ENCODE results near the gene SLTM.
"Not testable (repeated sequence)": the region's sequence is repeated elsewhere in the genome, so short reads cannot be mapped to it uniquely, and the experiment has no call there.

SLTM gene

GRCh38 chr15:58840048-58840447 lies 93.4 kb downstream of the SLTM start:
- no peak for TF ChIP-seq ZNF133 (tag by site-specific recombination; IDR thresholded peaks at IDR 0.05)
- TF ChIP-seq GLIS1 (tag by site-specific recombination; IDR thresholded peaks at IDR 0.05): no peak
- no peak for TF ChIP-seq MYNN (tag by site-specific recombination; IDR thresholded peaks at IDR 0.05; ENCODE audit: borderline replicate concordance)
- TF ChIP-seq, protein P1, sequence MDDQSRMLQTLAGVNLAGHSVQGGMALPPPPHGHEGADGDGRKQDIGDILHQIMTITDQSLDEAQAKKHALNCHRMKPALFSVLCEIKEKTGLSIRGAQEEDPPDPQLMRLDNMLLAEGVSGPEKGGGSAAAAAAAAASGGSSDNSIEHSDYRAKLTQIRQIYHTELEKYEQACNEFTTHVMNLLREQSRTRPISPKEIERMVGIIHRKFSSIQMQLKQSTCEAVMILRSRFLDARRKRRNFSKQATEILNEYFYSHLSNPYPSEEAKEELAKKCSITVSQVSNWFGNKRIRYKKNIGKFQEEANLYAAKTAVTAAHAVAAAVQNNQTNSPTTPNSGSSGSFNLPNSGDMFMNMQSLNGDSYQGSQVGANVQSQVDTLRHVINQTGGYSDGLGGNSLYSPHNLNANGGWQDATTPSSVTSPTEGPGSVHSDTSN (CRISPR knock-in tag; IDR thresholded peaks at IDR 0.05): no peak
- no peak for TF ChIP-seq ZNF223 (tag by site-specific recombination; IDR thresholded peaks at IDR 0.05)
- no peak for TF ChIP-seq IKZF3 (tag by site-specific recombination; IDR thresholded peaks at IDR 0.05)
- TF ChIP-seq, protein P2, sequence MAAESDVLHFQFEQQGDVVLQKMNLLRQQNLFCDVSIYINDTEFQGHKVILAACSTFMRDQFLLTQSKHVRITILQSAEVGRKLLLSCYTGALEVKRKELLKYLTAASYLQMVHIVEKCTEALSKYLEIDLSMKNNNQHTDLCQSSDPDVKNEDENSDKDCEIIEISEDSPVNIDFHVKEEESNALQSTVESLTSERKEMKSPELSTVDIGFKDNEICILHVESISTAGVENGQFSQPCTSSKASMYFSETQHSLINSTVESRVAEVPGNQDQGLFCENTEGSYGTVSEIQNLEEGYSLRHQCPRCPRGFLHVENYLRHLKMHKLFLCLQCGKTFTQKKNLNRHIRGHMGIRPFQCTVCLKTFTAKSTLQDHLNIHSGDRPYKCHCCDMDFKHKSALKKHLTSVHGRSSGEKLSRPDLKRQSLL (tag by site-specific recombination; IDR thresholded peaks at IDR 0.05): no peak
- TF ChIP-seq ZNF654 (tag by site-specific recombination; IDR thresholded peaks at IDR 0.05; ENCODE audit: low read depth): no peak
- Histone ChIP-seq H3K27ac (ENCODE audit: extremely low read depth, low read depth, low read length) (no peak overlapping the region), H3K4me1 (ENCODE audit: control insufficient read depth, insufficient read depth, low read length) (no peaks in the 10 kb centered on the region), H3K36me3 (ENCODE audit: control insufficient read depth in 2 of 2, insufficient read depth in 1 of 2, low read length in 2 of 2) (no peaks in the 10 kb centered on the region; a peak in 1 of 3 replicates), H3K4me3 (ENCODE audit: low read depth, low read length) (no peak overlapping the region), H3K9me3 (ENCODE audit: control insufficient read depth, insufficient read depth, low read depth, low read length) (no peaks in the 10 kb centered on the region)
- POLR2A ChIA-PET: no interaction called here
- CTCF ChIA-PET: no interaction called here

DNA sequence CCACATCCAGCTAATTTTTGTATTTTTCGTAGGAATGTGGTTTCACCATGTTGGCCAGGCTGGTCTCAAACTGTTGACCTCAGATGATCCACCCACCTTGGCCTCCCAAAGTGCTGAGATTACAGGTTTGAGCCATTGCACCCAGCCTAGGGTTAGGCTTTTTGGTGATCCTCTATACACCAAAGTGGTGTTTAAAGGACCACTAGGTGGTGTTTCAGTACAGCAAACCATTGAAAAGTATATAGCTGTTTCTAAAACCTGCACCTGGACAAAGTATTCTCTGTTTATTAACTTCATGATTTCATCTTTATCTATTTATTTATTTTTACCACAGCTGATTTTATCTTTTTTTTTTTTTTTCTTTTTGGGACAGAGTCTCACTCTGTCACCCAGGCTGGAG lies 94.0 kb downstream of the SLTM start:
- TF ChIP-seq, protein P1 (CRISPR knock-in tag; IDR thresholded peaks at IDR 0.05): no peak
- TF ChIP-seq ZNF157 (tag by site-specific recombination; IDR thresholded peaks at IDR 0.05) (no peak), ZNF654 (tag by site-specific recombination; IDR thresholded peaks at IDR 0.05; ENCODE audit: low read depth) (peak; percentile 50), CTCF (tag by site-specific recombination; IDR thresholded peaks at IDR 0.05) (peak; percentile 32; the same call in 1 of the 2 replicates)
- Histone ChIP-seq H3K9me3 (ENCODE audit: control insufficient read depth, insufficient read depth, low read depth, low read length) (no peaks in the 10 kb centered on the region), H3K36me3 (ENCODE audit: control insufficient read depth in 2 of 2, insufficient read depth in 1 of 2, low read length in 2 of 2) (no peaks in the 10 kb centered on the region; a peak in 1 of 3 replicates), H3K27ac (ENCODE audit: extremely low read depth, low read depth, low read length) (no peak overlapping the region), H3K4me1 (ENCODE audit: control insufficient read depth, insufficient read depth, low read length) (no peaks in the 10 kb centered on the region), H3K4me3 (ENCODE audit: low read depth, low read length) (no peak overlapping the region)
- POLR2A ChIA-PET: no interaction called here
- CTCF ChIA-PET: interaction anchor here (0.5 kb wide), 1 partner anchor 855 kb away, joined by 3 read pairs; no protein-coding TSS in a partner anchor

DNA sequence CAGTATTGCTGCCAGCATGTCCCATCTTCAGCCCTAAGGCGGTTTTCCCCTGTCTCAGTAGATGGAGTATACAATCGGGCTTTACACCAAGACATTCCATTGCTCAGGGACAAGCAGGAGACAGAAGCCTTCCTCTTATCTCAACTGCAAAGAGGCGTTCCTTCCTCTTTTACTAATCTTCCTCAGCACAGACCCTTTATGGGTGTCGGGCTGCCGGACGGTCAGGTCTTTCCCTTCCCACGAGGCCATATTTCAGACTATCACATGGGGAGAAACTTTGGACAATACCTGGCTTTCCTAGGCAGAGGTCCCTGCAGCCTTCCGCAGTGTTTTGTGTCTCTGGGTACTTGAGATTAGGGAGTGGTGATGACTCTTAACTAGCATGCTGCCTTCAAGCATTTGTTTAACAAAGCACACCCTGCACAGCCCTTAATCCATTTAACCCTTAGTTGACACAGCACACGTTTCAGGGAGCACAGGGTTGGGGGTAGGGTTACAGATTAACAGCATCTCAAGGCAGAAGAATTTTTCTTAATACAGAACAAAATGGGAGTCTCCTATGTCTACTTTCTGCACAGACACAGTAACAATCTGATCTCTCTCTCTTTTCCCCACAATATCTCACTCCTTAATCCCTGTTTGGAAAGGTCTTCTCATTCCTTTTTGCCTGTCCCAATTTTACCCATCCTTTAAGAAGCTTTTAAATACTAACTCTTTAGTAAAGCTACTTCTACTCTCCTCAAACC lies 99.6 kb downstream of the SLTM start:
- TF ChIP-seq, protein P3, sequence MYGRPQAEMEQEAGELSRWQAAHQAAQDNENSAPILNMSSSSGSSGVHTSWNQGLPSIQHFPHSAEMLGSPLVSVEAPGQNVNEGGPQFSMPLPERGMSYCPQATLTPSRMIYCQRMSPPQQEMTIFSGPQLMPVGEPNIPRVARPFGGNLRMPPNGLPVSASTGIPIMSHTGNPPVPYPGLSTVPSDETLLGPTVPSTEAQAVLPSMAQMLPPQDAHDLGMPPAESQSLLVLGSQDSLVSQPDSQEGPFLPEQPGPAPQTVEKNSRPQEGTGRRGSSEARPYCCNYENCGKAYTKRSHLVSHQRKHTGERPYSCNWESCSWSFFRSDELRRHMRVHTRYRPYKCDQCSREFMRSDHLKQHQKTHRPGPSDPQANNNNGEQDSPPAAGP (tag by site-specific recombination; IDR thresholded peaks at IDR 0.05): 0 out of 2 replicates have a peak, but pooled peaks have one; percentile 54
- 0 out of 2 replicates have a peak, but pooled peaks have one; percentile 39 for TF ChIP-seq KLF1 (tag by site-specific recombination; IDR thresholded peaks at IDR 0.05)
- H3K9me3 ChIP-seq (ENCODE audit: control insufficient read depth, insufficient read depth, low read depth, low read length); POLR2A ChIA-PET; H3K4me3 ChIP-seq (ENCODE audit: low read depth, low read length); CTCF ChIA-PET; H3K27ac ChIP-seq (ENCODE audit: extremely low read depth, low read depth, low read length); H3K4me1 ChIP-seq (ENCODE audit: control insufficient read depth, insufficient read depth, low read length); H3K36me3 ChIP-seq (ENCODE audit: control insufficient read depth in 2 of 2, insufficient read depth in 1 of 2, low read length in 2 of 2): not testable (repeated sequence)

All from HEK293 (cell line).